ENCODE results near the gene VPS4A.

DNA sequence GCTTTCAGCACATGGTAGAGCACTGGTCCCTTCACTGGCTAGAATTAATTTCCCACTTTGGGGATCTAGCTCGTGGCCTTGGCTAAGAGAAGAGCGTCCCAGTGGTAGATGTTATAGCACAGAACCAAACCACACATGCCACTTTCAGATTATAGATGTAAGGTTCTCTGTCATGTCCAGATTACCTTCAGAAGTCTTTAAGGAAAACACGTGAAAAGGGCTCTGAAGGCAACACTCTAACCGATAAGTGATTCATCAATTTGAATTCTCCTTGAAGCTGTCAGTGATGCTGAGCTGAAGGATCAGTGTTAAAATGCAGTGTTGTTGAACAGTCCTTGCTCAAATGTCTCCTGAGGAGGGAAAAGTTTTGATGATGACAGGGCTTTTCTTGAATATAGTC, 43.5 kb upstream of the VPS4A start:
- TF ChIP-seq, protein P1, sequence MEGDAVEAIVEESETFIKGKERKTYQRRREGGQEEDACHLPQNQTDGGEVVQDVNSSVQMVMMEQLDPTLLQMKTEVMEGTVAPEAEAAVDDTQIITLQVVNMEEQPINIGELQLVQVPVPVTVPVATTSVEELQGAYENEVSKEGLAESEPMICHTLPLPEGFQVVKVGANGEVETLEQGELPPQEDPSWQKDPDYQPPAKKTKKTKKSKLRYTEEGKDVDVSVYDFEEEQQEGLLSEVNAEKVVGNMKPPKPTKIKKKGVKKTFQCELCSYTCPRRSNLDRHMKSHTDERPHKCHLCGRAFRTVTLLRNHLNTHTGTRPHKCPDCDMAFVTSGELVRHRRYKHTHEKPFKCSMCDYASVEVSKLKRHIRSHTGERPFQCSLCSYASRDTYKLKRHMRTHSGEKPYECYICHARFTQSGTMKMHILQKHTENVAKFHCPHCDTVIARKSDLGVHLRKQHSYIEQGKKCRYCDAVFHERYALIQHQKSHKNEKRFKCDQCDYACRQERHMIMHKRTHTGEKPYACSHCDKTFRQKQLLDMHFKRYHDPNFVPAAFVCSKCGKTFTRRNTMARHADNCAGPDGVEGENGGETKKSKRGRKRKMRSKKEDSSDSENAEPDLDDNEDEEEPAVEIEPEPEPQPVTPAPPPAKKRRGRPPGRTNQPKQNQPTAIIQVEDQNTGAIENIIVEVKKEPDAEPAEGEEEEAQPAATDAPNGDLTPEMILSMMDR (IDR thresholded peaks at IDR 0.05), result no peak
- no peak for TF ChIP-seq POLR2A (IDR thresholded peaks at IDR 0.05)
- TF ChIP-seq POLR2AphosphoS5 (IDR thresholded peaks at IDR 0.05), result no peak

Data from prostate gland (tissue), 2 donors.